RPMI7951 (cell line): ENCODE measurements around the gene ROS1. TPM values are rescaled to one million over a fixed set of nuclear protein-coding genes. Genes with fewer than 3 reads are reported as not detected.
A peak's percentile ranks its signal among the peaks of the same experiment; 100 is the strongest.
"Not testable (repeated sequence)": the region's sequence is repeated elsewhere in the genome, so short reads cannot be mapped to it uniquely, and the experiment has no call there.

Experiments
- DNase-seq: peaks from one replicate; pipeline ENCODE4 v3.0.0-alpha.2; 2012; ENCODE audit warnings: low read depth
- total RNA-seq: library from RNA; depleted of rRNA; stranded (reverse); fragments of >200 nt; shearing (Covaris generic); gene quantifications from 2 replicates; pipeline ENCODE4 v1.2.3, GENCODE V29; 2014

ROS1 gene
- total RNA-seq, 1 experiment from 2014 or later, result 0.36 TPM

GRCh38 chr6:117381749-117382148, 44.0 kb downstream of the ROS1 start:
- DNase-seq, result no peak

DNA sequence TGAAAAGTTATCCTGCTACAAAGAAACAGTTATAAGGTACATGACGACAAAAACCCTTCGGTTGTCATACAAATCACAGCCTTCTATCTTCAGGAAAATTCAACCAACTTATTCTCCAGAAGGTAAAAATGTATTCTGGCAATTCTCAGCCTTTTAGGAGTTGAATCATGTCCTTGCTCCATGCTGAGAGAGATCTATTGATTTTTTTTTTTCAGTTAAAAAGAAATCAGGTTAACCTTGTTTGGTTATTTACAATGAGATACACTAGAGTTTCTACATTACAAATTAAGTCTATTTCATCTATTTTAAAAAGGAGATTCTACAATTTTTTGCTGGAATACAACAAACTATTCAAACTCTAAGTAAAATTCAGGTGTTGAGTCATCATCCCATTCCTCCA, 45.4 kb downstream of the ROS1 start:
- no peak for DNase-seq

- no peak for DNase-seq
Observed at GRCh38 chr6:117375446-117375845, 50.3 kb downstream of the ROS1 start.

DNA sequence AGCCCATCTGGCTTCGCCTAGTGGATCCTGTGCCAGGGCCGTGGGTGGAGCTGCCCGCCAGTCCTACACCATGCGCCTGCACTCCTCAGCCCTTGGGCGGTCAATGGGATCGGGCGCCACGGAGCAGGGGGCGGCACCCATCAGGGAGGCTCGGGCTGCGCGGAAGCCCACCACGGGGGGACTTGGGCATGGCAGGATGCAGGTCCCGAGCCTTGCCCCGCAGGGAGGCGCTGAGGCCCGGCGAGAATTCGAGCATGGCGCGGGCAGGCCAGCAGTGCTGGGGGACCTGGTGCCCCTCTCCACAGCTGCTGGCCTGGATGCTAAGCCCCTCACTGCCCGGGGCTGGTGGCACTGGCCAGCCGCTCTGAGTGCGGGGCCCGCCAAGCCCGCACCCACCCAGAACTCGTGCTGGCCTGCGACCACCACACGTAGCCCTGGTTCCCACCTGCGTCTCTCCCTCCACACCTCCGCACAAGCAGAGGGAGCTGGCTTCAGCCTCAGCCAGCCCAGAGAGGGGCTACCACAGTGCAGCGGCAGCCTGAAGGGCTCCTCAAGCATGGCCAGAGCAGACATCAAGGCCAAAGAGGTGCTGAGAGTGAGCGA, 52.4 kb downstream of the ROS1 start:
- DNase-seq, result no peak

GRCh38 chr6:117372289-117372688, 53.5 kb downstream of the ROS1 start:
- not testable (repeated sequence) for DNase-seq

DNA sequence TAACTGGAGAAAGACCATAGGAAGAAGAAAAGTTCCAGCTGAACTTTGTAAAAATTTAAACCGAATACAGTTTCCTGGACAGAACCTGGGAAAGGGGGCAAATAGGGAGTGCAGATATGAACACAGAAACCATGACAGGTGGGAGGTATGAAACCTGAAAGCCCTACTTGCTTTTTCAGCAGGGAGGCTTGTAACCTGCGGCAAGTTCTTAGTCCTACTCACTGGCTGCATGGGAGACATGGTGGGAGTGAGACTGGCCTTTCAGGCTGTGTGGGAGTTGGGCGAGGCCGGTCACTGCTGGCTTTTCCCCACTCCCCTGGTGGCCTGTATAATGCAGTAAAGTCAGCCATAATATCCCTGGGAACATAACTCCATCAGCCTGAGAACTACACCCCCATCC, 54.2 kb downstream of the ROS1 start:
- no peak for DNase-seq

DNA sequence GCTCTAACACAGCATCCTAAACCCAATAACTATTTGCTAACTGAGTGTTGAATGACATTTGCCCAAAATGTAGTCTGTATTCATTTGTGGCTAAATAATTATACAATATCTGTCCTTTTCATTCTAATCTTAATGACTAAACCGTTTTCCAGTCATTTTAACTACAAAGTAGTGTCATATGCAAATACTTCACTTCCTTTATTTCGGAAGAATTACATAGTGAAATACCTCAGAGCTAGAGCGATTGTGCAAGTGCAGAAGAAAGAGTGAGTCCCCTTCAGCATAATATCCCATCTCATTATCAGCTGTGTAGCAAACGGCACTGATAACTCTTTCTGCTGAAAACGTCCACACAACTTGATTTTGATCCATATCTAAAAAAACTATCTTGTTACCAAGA, 66.2 kb downstream of the ROS1 start:
- DNase-seq, result no peak

GRCh38 chr6:117354671-117355070, 71.1 kb downstream of the ROS1 start:
- DNase-seq, result no peak

GRCh38 chr6:117352466-117353081, 73.2 kb downstream of the ROS1 start:
- peak; percentile 34 for DNase-seq

- DNase-seq, result no peak
Observed at GRCh38 chr6:117351521-117351920, 74.2 kb downstream of the ROS1 start.

DNA sequence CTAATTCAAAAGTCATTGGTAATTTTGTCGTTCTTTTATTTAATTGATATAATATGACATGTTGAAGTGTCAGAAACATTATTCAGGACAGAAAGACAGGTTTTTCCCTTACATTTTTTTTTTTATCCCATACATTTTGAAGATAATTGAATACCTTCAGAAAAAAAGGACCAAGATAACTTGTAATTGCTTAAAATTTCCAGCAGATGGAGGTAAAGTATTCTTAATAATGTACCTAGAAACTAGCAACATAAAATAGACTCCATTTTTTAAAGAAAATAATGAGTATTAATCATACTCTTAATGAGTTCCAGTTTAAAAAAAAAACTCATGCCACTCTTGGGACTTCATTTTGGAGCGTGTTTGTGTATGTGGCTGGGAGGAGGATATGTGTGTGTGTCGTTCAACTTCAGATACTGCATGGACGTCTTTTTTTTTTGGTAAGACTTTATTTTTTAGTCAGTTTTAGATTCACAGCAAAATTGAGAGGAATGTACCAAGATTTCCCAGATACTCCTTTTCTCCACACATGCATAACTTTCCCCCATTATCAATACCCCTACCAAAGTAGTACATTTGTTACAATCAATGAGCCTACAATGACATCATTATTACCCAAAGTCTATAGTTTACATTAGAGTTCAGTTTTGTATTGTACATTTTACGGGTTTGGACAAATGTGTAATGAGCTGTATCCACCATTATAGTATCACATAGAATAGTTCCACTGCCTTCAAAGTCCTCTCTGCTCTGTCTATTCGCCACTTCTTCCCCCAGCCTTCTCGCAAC, 79.4 kb downstream of the ROS1 start:
- DNase-seq, result peak; percentile 50

DNA sequence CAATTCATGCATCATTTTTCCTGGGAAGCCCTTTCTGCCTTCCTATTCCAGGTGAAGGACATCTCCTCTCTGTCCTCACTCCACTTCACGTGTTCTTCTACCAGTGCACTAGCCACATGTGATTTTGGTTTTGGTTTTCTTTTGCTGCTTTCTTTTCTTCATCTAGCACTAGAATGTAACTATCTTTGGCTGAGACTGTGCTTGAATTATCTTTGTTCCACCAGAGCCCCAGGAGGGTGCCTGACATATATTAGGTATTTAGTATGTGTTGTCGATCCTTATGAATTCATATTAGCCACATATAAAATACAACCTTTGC, 80.5 kb downstream of the ROS1 start:
- DNase-seq, result no peak

DNA sequence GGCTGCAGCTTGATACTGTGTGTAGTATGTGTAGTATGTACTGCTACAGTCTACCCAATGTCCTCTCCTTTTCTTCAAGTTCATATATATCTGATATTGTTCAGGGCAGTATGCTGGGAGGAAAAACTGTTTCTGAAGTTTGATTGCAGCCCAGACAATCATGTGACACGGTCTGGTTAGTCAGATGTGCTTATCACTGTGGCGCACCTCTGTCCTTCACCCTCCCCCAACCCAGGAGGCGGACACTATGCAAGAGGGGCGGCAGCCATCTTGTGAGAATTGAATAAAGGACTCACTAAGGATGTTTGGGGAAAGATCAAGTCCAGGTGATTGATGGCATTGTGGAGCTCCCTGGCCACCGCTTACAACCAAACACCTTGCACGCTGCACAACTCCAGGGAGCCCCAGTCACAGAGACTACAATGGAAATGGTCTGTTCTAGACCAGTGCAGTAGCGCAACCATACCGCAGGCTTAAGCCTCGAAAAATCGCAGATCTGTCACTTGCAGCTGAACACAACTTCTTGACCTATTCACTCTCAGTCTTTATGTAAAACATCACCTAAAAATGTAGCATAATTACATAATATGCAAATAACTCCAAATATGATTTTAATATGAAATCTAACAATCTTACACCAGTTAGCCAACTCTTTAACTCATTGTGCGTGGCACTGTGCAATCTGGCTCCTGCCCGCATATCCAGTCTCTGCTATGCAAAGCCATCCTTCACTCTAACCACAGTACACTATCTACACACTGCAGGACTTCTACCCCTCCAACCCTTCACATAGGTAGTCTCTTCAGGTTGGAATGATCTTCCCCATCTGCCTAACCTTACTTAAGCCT, 81.1 kb downstream of the ROS1 start:
- DNase-seq, result peak; percentile 66

GRCh38 chr6:117338567-117338966, 87.2 kb downstream of the ROS1 start:
- peak; percentile 26 for DNase-seq

GRCh38 chr6:117329926-117330325, 95.8 kb downstream of the ROS1 start:
- no peak for DNase-seq

- DNase-seq, result no peak
Observed at GRCh38 chr6:117328500-117328899, 97.2 kb downstream of the ROS1 start.

DNA sequence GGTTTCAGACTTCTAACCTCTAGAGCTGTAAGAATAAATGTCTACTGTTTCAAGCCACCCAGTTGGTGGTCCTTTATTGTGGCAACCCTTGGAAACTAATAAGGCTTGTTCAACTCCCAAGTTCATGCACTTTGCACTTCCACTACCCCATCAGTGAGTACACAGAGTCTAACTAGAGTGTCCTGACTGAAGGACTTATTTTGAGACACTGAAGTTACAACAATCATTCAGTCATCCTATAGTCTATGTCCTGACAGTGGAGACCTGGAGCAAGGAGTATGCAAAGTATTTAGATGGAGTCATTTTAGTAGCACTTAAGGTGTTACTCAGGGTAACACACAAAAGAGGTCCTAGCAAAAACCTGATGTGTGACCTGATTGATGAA, 97.7 kb downstream of the ROS1 start:
- DNase-seq, result no peak

DNA sequence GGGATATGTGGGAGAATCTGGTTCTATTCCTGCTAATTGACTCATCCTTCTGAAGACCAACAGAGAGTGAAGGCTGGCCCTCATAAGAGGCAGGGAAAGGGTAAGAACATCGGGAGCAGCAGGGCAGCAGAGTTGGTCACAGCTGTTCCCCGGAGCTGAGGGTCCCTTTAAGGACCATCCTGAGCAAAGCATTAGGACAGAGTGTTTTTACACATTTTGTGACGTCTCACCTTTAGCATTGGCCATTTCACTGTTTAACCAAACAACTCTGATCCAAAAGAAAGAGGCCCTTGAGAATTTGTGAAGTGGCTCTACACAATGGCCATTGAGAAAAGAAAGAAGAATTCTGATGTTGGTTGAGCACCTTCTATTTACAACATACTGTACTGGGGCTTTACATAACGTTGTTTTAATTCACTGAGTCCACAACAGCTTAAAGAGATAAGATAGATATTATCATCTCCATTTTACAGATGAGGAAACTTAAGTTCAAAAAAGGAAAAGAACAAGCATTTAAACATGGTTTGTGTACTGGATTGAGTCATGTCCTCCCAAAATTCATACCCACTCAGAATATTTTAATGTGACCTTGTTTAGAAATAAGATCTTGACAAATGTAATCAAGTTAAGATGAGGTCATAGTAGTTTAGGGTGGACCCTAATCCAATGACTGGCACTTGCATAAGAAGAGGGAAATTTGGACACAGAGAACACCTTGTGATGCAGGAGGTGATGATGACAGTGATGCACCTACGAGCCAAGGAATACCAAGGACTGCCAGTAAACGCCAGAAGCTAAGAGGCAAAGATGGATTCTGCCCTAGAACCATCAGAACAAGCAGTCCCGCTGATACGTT, 98.4 kb downstream of the ROS1 start:
- no peak for DNase-seq

DNA sequence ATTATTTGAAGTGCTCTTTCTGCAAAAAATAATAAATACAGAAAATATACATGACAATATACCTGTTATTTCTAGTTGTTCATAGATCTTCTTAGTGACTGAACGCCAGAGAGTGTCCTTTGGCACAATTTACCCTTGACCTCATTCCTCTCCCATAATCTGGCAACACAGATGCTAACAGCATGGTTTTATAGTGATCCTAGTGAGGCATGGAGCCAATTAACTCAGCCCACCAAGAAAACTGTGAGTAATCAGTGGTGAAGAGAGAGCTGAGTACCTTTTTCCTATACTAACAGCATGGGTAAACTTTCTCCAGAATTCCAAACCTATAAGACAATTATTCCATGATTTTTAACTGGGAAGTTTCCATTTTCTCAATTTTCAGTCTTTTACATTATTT, 99.3 kb downstream of the ROS1 start:
- DNase-seq, result peak; percentile 19

- DNase-seq, result peak; percentile 40
Observed at GRCh38 chr6:117317261-117317660, 108.5 kb downstream of the ROS1 start.

GRCh38 chr6:117311726-117312125, 114.0 kb downstream of the ROS1 start:
- DNase-seq, result no peak
